LNCaP clone FGC (cell line): ENCODE data around the gene TMEM132D.

Experiments
- DNase-seq: peaks from one replicate; pipeline ENCODE4 v3.0.0-alpha.2; 2011; ENCODE audit warnings: low read depth
- H3K4me3 ChIP-seq: 2 replicates; pipeline ENCODE4 v1.5.1; 2011; ENCODE audit warnings: mild to moderate bottlenecking, low read depth, low read length, control low read depth
- TF ChIP-seq, protein P1 (sequence below): IDR thresholded peaks from 2 replicates; pipeline ENCODE4 v1.5.1; 2012; ENCODE audit warnings: mild to moderate bottlenecking; ENCODE audit not compliant: control insufficient read depth, insufficient read depth; ENCODE audit errors: extremely low read depth

Gene TMEM132D

DNA sequence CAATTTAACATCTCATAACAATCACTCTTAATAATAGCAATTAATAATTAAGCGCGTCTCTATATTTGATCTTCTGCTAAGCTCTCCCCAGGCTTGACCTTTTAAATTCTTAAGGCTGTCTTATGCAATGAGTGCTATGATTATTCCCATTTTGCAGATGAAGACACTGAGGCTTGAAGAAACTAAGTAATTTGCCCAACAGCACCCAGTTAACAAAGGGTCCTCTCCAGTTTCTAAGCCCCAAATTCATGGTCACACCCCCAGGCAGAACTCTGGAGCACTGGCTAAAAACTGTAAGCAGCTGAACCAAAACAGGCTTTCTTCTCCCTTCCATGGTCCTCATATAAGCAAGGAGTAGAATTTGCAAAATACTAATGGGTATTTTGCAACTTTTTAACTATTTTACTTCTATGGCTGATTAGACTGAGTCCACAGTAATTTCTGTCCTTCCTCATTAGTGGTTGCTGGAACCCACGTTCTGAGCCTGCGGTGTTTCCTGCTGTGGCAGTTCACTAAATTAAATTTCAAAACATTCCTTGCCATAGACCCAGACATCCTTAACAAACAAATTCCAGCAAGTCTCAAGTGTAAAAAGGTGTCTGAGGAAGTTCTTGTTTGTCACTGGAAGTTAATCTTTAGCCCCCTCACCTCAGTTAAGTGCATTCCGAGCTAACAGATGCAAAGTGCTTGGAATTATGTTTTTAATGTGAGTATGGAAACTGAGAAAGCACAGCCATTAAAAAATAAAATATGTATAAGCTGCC lies 76.5 kb downstream of the TMEM132D start:
- TF ChIP-seq, protein P1, sequence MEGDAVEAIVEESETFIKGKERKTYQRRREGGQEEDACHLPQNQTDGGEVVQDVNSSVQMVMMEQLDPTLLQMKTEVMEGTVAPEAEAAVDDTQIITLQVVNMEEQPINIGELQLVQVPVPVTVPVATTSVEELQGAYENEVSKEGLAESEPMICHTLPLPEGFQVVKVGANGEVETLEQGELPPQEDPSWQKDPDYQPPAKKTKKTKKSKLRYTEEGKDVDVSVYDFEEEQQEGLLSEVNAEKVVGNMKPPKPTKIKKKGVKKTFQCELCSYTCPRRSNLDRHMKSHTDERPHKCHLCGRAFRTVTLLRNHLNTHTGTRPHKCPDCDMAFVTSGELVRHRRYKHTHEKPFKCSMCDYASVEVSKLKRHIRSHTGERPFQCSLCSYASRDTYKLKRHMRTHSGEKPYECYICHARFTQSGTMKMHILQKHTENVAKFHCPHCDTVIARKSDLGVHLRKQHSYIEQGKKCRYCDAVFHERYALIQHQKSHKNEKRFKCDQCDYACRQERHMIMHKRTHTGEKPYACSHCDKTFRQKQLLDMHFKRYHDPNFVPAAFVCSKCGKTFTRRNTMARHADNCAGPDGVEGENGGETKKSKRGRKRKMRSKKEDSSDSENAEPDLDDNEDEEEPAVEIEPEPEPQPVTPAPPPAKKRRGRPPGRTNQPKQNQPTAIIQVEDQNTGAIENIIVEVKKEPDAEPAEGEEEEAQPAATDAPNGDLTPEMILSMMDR = no peak
- no peak for DNase-seq
- H3K4me3 ChIP-seq = no peak overlapping the region

- TF ChIP-seq, protein P1 = no peak
- no peak overlapping the region for H3K4me3 ChIP-seq
- DNase-seq = no peak
These were observed 77.6 kb downstream of the TMEM132D start for GRCh38 chr12:129826273-129826672.

DNA sequence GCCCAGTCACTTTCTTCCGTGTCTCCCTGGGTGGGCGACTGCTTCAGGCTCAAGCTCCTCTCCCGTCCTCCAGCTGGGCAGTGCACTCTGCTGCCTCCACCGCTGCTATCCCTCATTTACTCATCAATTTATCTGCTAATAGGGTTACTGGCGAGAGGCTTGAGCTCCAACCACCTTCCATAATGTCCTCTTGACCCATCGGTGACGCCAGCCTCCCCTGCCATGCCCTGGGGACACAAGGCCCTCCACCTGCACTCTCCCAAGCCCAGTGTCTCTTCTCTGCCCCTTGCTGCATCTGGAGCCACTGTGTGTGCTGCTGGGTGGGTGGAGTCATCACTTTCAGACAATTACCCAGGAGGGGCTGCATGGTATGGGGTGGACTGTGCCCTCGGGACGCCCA lies 78.5 kb downstream of the TMEM132D start:
- TF ChIP-seq, protein P1 = no peak
- H3K4me3 ChIP-seq = no peak overlapping the region
- DNase-seq = no peak

DNA sequence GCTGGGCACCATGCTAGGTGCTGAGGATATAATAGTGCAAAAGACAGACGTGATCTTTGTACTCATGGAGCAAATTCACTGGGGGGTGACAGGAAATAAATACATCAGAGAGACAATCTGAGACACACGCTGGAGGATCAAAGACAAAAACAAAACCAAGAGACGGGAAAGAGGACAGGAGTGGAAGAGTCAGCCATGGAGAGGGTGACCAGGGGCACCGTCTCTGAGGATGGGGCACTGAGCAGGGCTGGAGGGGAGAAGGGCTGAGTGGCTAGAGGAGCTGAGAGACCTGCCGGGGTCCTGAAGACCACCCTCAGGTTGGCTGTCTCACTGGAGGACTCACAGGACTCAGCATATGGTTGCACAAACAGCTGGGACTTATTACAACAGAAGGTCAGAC lies 81.9 kb downstream of the TMEM132D start:
- TF ChIP-seq, protein P1 = no peak
- no peak overlapping the region for H3K4me3 ChIP-seq
- DNase-seq = no peak

GRCh38 chr12:129819391-129819790 lies 84.4 kb downstream of the TMEM132D start:
- TF ChIP-seq, protein P1 = no peak
- DNase-seq = no peak
- H3K4me3 ChIP-seq = no peak overlapping the region

DNA sequence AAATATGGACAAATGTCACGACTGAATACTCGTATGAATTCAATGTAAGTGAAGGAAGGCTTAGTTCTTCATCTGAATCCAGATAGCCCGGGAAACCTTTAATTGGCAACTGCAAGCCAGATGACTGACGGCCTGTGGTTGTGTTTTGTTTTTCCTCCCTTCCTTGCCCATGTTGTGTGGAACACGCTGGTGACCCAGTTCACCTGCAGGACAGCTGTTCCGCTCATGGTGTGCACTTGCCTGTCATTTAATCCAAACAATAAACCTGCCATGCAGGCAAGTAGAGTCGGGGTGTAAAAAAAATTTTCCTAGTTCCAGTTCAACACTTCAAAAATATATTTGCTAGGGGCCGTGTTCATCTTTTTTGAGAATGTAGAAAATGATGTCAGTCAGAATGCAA lies 88.0 kb downstream of the TMEM132D start:
- TF ChIP-seq, protein P1 = no peak
- no peak overlapping the region for H3K4me3 ChIP-seq
- DNase-seq = no peak

DNA sequence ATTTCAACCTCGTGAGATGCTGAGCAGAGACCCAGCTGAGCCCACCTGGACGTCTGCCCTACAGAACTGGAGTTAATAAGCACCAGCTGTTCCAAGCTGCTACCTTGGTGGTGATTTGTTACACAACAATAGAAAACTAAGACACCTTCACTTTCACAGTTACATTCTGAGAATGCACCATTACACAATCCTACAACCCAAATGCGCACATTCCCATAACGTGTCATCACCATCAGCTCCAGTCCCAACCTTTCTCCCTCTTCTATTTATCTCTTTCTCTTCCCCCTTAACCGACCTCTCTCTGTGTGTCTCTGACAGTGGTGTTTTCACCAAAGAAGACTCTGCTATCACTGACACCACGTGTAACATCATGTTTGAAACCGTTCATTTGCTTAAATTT lies 91.9 kb downstream of the TMEM132D start:
- H3K4me3 ChIP-seq = no peak overlapping the region
- no peak for DNase-seq
- TF ChIP-seq, protein P1 = no peak
